GM19099 (cell line): Measurements from ENCODE around the gene PBX1.

ENCODE experiments used
- POLR2A ChIP-seq: IDR thresholded peaks from 3 replicates; pipeline ENCODE4 v1.6.1; 2011; ENCODE audit warnings: low read depth; ENCODE audit not compliant: insufficient read length; ENCODE audit errors: extremely low read depth

Gene PBX1

DNA sequence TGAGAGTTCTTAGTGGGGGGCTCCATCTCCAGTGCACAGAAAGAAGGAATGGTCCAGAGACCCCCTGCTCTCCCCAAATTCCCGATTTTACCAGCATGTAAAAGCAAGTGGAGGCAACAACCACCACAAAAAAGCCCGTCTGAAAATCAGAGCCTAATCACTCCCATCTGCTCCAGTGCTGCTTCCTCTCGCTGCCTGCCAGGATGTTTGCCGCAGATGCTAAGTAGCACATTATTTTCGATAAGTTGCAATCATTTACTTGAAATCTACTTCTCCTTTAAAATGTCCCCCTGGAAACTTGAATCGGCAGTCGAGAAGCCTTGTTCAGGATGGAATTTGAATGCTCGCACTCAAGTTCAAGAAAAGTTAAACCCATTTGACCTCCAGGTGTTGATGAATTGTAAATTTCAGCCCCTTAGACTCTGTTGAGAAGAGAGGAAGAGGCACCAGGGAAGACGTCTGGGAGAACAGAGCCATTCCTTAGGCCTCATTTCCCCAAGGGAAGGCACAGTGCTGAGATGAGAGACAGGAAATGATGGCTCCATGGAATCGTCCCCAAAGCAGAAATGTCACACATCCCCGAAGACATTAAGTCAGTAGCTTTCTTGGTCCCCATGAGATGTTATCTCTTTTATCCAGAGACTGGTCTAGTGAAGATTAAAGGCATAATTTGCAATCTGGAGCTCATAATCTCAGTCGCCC is 221.3 kb downstream of the PBX1 start:
- TF ChIP-seq POLR2A: no peak

DNA sequence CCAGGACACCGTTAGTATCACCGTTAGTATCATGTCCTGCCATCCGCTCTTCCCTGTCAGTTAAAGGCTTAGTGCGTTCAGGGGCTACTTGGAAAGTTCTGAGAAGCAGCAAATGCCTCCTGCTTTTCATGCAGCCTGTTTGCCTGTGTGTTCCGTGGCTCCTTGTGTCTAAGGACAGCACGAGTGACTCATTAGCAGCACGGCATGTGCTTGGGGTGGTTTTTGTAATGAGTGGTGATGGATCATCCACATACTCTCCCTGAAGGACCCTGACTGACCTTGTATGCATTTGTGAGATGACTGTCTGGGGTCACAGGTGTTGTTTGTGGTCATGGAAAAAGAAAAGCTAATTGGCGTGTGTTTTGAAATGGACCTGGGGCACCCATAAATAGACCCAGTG is 221.9 kb downstream of the PBX1 start:
- no peak for TF ChIP-seq POLR2A

DNA sequence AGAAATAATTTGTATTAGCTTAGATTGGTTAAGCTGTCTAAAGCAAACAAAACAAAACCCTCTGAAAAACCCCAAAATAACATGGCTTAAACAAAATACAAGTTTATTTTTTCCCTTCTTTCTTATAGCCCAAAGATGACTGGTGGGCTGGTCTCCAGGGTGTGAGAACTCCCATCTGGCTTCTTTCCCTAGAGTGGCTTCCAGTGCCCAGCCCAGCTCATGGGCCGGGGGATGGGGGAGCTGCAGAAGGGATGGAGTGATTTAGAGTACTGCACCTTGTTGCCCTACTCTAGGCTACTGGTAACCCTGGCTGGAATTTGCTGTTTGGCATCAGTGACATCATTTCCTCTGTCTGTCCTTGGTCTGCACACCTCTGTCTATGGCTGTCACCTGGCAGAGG is 223.0 kb downstream of the PBX1 start:
- no peak for TF ChIP-seq POLR2A

DNA sequence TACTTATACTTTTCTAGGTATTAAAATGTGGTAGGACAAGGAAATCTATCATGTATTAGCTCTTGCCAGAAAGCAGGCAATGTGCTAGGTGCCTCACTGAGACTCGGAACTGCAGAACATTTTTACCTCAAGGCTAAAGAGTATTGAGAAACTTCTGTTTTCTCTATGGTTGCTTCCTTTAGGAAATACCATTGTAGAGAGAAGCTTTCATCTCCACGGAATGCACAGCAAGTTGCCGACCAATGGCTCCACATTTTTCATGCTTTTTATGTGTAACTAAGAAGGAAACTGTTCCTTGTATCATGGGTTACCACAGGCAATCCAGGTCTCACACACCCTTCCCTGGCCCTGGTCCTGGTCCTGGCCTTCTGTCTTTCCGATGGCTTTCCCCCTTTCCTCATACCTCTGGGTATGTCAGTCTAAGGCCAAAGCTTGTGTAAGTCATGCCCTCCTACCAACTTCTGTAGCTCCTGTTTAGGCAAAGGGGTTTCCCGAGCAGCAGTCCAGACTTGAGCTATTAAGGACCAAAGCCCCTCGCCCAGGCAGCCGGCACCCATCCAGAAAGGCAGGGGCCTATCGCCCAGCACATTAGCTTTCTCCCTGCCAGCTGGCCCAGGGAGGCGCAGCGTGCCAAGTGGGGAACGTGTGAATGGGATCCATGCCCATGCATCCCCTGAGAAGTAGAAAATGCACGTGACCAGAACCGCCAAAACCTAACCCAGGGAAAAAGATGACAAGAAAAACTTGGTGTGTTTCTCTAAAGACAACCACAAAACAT is 225.0 kb downstream of the PBX1 start:
- no peak for TF ChIP-seq POLR2A

DNA sequence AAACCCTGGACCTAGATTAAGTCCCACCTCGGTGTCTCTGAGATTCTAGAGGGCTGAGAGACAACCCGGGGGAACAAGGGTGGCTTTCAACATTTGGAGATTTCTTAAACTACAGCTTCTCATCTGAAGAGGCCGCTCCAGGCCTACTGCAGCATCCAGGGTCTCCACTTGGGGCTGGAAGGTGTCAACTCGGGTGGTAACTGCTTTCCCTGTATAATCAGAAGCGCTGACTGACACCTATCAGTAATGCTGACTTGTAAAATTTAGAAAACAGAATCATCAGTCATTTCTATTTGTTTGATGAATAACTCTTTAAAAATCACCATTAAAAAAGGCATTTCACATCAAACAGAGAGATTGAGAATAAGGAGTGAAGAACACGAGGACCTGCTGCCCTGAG is 226.0 kb downstream of the PBX1 start:
- no peak for TF ChIP-seq POLR2A

DNA sequence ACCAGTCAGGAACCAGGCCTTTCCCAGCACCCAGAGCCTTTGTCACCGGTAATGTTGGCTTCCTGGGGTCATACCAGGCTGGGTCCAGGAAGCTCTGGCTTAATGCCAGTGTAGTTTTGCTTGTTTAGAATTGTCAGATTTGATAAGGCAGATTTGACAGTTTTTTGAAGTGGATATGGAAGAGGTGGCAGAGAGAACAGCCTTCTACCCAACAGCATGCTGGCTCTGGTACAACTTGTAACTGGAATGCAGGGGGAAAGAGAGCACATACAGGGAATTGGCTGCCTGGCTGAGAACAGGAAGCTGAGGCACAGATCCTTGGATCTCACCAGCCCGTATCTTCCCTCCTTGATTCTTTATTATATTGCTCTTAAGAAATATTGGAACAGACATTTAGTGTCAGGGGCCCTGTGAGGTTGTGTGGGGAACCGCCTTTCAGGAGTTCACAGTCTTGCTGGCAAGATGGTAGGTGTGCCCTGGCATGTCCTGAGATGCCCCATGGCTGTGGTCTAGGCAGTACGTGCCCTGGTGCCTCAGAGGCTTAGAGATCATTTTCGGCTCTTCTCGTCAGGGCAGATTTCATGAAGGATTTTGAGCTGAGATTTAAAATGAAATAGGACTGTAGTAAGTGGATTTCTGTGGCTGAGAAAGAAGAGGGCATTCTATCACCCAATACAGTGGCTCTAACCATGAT is 227.0 kb downstream of the PBX1 start:
- no peak for TF ChIP-seq POLR2A

DNA sequence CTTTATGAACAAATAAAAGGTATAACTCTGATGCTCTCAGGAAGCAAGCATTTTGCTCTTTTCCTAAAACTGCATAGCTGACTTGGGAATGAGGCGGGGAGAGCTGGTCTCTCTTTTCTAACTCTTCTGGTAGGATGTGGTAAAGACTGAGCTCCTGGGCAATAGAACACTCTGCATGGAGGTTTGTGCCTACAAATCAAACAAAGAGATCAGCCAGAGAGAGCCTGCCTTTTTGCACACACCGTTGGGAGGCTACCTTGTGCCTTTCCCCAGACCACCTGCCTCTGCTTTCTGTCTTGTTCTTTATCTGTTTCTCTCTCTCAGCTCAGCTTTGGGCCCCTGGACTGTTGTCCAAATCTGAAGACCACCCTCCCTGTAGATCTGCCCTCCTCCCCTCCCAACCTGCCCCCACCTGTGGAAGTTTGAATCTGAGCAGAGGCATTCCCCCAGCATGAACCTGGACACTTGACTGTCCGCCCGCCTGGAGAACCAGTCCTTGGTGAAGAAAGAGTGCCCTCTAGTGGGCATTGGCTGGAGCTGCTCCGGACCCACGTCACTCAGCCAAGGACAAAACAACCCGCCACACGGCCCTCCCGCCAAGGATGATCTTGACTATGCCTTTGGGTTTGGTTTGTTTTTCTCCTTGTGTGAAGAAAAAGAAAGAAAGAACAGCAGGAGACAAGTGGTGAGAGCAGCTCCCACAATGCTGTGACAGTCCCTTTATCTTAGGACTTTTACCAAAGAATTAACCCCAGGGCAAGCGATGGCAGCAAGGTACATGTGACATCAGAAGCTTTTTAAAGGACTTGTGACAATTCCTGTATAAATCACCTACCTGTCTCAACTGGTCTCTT is 228.2 kb downstream of the PBX1 start:
- TF ChIP-seq POLR2A: no peak

DNA sequence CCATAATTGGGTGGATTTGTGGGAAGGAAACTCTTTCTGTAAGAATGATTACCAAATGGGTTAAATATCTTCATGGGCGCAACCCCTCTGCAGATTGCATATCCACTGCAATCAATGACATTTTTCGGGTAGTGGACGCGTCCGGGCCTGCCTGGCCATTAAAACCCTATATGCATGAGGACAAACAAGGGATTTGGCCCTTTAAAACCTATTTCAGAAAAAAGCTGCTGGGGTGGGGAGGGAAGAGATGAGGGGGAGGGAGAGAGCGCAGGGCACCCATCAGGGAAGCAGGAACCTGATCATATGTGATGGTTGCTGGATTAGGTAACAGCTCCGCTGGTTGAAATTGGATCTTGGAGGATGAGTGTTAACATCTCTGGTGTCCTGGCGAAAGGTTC is 228.8 kb downstream of the PBX1 start:
- no peak for TF ChIP-seq POLR2A

DNA sequence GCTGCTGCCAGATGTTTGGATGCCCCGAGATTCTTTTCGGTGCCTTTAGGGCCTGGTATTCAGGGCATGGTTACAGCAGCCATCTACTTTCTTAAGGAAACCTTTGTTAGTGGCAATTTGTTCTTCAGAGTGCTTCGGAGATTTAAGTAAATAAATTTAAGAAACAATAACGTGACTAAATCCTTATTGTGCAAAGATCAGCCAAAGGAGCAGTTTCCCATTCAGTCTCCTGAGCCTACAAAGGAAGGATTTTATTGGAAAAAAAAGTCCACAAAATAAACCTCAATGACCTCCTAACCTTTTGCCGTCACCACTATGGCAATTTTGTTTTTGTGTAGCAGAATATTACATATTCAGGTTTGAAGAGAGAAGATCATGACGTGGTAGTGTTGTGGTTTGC is 231.1 kb downstream of the PBX1 start:
- no peak for TF ChIP-seq POLR2A

DNA sequence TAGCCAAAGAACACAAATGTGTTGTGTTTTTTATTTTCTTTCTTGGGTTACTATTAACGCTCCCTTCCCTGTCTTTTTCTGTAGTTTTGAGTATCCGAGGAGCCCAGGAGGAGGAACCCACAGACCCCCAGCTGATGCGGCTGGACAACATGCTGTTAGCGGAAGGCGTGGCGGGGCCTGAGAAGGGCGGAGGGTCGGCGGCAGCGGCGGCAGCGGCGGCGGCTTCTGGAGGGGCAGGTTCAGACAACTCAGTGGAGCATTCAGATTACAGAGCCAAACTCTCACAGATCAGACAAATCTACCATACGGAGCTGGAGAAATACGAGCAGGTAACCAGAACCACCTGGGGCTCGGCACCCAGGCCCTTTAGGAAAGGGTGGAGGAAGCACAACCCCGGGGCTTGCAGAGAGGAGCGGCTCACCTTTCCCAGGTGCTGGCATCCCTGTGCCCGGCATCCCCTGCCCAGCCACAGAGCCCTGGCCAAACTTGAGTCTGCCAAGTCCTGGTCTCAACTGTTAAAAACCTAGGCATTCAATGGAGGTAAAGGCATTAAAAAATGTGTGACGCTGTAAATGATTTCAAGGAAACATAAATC is 233.5 kb downstream of the PBX1 start:
- no peak for TF ChIP-seq POLR2A

DNA sequence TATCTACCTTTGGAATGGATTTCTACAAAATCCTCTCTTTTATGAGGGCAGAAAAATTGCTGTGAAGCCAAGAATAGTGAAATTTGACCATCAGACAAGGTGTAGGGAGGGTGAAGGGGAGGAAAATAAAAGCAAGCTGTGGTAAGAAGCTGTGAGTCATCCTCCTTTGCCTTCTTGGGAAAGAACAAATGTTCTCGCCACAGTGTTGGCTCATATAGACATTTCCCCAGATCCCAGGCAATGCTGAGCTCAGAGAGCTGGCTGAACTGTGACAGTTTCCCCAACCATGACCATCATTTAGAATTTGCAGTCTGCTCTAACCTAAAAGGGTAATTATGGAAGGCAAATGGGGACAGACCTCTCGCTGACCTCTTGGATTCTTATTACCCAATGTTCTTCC is 235.4 kb downstream of the PBX1 start:
- no peak for TF ChIP-seq POLR2A

DNA sequence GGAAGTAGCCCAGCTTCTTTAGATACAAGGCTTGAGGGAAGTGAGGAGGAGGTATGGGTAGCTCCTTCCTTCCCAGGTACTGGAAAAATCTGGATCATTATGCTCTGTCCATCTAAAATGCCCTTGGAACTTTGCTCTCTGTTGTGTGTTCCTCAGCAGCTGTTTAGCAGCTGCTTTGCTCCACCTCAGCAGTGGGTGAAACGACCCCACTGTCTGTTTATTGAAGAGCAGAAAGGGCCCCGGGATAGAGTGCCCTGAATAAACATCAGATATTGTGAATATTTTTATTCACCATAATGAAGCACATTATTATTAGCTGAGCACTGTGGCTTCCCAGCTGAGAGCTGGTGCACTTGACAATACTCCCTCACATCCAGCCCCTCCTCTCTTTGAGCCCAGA is 237.9 kb downstream of the PBX1 start:
- no peak for TF ChIP-seq POLR2A

DNA sequence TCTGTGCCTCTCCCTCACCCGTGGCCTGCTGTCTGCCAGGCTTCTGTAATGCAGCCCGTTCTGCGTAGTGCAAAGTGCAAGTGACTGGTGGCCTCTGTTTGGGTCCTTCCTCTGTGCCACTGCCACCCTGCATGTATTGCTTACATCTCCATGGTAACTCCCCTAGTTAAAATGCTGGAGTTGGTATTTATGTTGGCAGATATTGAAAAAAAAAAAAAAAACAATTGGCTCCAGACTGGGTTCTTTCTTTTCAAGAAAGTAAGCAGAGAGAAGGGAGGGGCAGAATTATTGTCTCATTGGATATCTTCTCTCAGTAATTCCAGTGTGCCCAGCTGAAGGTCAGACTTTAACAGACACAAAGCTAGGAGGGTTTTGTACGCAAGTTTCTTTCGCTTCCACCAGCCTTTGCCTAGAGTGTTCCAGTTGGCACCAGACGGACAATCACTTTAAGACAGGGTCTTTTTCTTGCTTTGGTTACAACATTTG is 242.3 kb downstream of the PBX1 start:
- no peak for TF ChIP-seq POLR2A

DNA sequence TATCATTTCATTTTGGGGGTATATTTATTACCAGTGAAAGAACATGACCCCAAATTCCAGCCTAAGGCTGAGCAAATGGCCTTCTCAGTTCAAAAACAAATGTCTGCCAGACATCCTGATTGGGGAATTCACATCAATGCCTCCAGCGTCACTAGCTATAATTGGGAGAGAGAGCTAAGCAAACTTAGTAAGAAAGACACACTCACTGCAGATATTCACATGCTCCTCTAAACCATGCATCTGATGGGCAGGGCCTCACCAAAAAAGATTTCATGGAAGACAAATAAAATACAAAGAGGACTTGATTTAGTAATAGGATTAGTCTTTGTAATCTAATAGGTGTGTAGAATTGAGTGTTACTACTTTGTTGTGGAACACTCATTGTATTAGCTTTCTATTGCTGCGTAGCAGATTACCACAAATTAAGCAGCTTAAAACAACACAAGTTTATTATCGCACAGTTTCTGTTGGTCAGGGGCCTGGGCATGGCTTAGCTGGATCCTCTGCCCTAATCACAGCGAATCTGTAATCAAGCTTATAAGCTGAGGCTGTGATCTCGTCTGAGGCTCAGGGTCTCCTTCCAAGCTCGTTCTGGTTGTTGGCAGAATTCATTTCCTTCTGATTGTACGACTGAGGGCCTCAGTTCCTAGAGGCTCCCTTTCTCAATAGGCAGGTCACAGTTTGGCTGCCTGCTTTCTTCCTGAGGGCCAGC is 243.0 kb downstream of the PBX1 start:
- TF ChIP-seq POLR2A: no peak
